ENCODE data around the gene RCC1. TPM values are rescaled to one million over a fixed set of nuclear protein-coding genes. Genes with fewer than 3 reads are reported as not detected.

Gene RCC1
- total RNA-seq, 1 donor from 2014 or later = 23.7 TPM

DNA sequence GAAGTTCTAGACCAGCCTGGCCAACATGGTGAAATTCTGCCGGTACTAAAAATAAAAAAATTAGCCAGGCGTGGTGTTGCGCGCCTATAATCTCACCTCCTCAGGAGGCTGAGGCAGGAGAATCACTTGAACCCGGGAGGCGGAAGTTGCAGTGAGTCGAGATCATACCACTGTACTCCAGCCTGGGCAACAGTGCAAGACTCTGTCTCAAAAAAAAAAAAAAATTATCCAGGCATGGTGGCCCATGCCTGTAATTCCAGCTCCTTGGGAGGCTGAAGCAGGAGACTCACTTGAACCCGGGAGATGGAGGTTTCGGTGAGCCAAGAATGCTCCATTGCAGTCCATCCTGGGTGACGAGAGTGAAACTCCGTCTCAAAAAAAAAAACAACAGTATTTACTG is 67.7 kb downstream of the RCC1 start:
- Mint-ChIP-seq H3K4me1 (ENCODE audit: low read depth, unreplicated experiment) (no peaks in the 10 kb centered on the region), H3K27me3 (ENCODE audit: low read depth, unreplicated experiment) (no peaks in the 10 kb centered on the region), H3K4me3 (ENCODE audit: unreplicated experiment) (no peak overlapping the region), H3K9me3 (ENCODE audit: unreplicated experiment) (no peaks in the 10 kb centered on the region), H3K36me3 (ENCODE audit: low read depth, unreplicated experiment) (peaks cover 17% of the 10 kb centered on the region), H3K27ac (ENCODE audit: unreplicated experiment) (no peak overlapping the region)
- Histone ChIP-seq H2AFZ (ENCODE audit: low read depth, low read length) (no peak overlapping the region), H3K27me3 (ENCODE audit: insufficient read depth, low read length) (no peaks in the 10 kb centered on the region), H3K9ac (ENCODE audit: low read length) (no peak overlapping the region), H3K4me3 (ENCODE audit: insufficient read depth, low read depth, low read length) (no peak overlapping the region), H3K9me3 (ENCODE audit: insufficient read depth, low read depth, low read length) (no peaks in the 10 kb centered on the region), H3K4me2 (ENCODE audit: low read length) (no peak overlapping the region), H3K27ac (ENCODE audit: low read depth, low read length) (no peak overlapping the region), H3K4me1 (ENCODE audit: insufficient read depth, low read length) (no peaks in the 10 kb centered on the region), H3K36me3 (ENCODE audit: insufficient read depth, low read length) (peaks cover 21% of the 10 kb centered on the region), H3K79me2 (ENCODE audit: insufficient read depth, low read length) (peaks cover 2% of the 10 kb centered on the region), H4K20me1 (ENCODE audit: insufficient read depth, low read length) (peaks cover 18% of the 10 kb centered on the region)
- TF ChIP-seq EZH2 (IDR thresholded peaks at IDR 0.05; ENCODE audit: insufficient read depth, low read length) (no peak), CTCF (IDR thresholded peaks at IDR 0.05; ENCODE audit: insufficient read depth, low read depth, low read length) (no peak)
- FAIRE-seq (no peak), DNase-seq (ENCODE audit: low read depth) (no peak)

DNA sequence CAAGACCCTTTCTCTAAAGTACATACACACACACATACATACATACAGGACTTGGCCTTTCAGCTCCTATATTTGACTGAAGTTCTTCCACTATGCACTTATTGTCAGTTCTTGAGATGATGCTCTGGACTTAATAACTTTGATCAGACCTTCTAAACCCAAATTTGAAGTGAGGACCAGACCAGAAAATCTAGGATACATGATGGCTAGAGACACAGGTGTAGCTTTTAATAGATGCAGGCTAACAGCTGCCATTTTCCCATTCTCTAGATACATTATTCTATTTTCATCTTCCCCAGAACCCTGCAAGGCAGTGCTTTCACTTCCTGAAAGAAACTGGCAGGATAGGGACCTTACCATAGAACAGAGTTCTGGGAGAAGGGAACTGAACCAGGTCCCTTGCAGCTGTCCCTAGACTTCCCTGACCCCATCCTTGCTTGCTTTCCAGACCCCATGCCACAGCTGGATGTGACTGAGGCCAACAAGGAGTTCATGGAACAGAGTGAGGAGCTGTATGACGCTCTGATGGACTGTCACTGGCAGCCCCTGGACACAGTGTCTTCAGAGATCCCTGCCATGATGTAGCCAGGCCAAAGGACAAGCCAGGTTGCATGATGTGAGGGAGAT is 71.3 kb downstream of the RCC1 start:
- peaks cover 38% of the 10 kb centered on the region for H3K36me3 ChIP-seq (ENCODE audit: insufficient read depth, low read length)
- Mint-ChIP-seq H3K4me1 (ENCODE audit: low read depth, unreplicated experiment) (peaks cover 18% of the 10 kb centered on the region), H3K27ac (ENCODE audit: unreplicated experiment) (no peak overlapping the region), H3K9me3 (ENCODE audit: unreplicated experiment) (no peaks in the 10 kb centered on the region), H3K27me3 (ENCODE audit: low read depth, unreplicated experiment) (no peaks in the 10 kb centered on the region), H3K36me3 (ENCODE audit: low read depth, unreplicated experiment) (peaks cover 18% of the 10 kb centered on the region), H3K4me3 (ENCODE audit: unreplicated experiment) (no peak overlapping the region)
- peaks cover 11% of the 10 kb centered on the region for H3K4me1 ChIP-seq (ENCODE audit: insufficient read depth, low read length)
- no peak overlapping the region for H3K4me2 ChIP-seq (ENCODE audit: low read length)
- peaks cover 32% of the 10 kb centered on the region for H3K79me2 ChIP-seq (ENCODE audit: insufficient read depth, low read length)
- FAIRE-seq (no peak), DNase-seq (ENCODE audit: low read depth) (no peak)
- peaks cover 48% of the 10 kb centered on the region for H4K20me1 ChIP-seq (ENCODE audit: insufficient read depth, low read length)
- TF ChIP-seq EZH2 (IDR thresholded peaks at IDR 0.05; ENCODE audit: insufficient read depth, low read length) = no peak
- no peak for TF ChIP-seq CTCF (IDR thresholded peaks at IDR 0.05; ENCODE audit: insufficient read depth, low read depth, low read length)
- no peak overlapping the region for H3K4me3 ChIP-seq (ENCODE audit: insufficient read depth, low read depth, low read length)
- H3K9me3 ChIP-seq (ENCODE audit: insufficient read depth, low read depth, low read length) = no peaks in the 10 kb centered on the region
- no peaks in the 10 kb centered on the region for H3K27me3 ChIP-seq (ENCODE audit: insufficient read depth, low read length)
- no peak overlapping the region for H3K27ac ChIP-seq (ENCODE audit: low read depth, low read length)
- H2AFZ ChIP-seq (ENCODE audit: low read depth, low read length) = no peak overlapping the region
- no peak overlapping the region for H3K9ac ChIP-seq (ENCODE audit: low read length)

GRCh38 chr1:28577738-28578536 is 72.1 kb downstream of the RCC1 start:
- Histone ChIP-seq H3K9ac (ENCODE audit: low read length) (no peak overlapping the region), H2AFZ (ENCODE audit: low read depth, low read length) (no peak overlapping the region), H3K79me2 (ENCODE audit: insufficient read depth, low read length) (peaks cover 32% of the 10 kb centered on the region), H3K4me2 (ENCODE audit: low read length) (no peak overlapping the region), H4K20me1 (ENCODE audit: insufficient read depth, low read length) (peaks cover 48% of the 10 kb centered on the region), H3K4me1 (ENCODE audit: insufficient read depth, low read length) (peaks cover 13% of the 10 kb centered on the region), H3K9me3 (ENCODE audit: insufficient read depth, low read depth, low read length) (no peaks in the 10 kb centered on the region), H3K27me3 (ENCODE audit: insufficient read depth, low read length) (no peaks in the 10 kb centered on the region), H3K36me3 (ENCODE audit: insufficient read depth, low read length) (peaks cover 38% of the 10 kb centered on the region), H3K4me3 (ENCODE audit: insufficient read depth, low read depth, low read length) (no peak overlapping the region), H3K27ac (ENCODE audit: low read depth, low read length) (no peak overlapping the region)
- Mint-ChIP-seq H3K4me3 (ENCODE audit: unreplicated experiment) (peak overlapping the region; percentile 11), H3K9me3 (ENCODE audit: unreplicated experiment) (no peaks in the 10 kb centered on the region), H3K27me3 (ENCODE audit: low read depth, unreplicated experiment) (no peaks in the 10 kb centered on the region), H3K27ac (ENCODE audit: unreplicated experiment) (no peak overlapping the region), H3K36me3 (ENCODE audit: low read depth, unreplicated experiment) (peaks cover 18% of the 10 kb centered on the region), H3K4me1 (ENCODE audit: low read depth, unreplicated experiment) (peaks cover 18% of the 10 kb centered on the region)
- no peak for DNase-seq (ENCODE audit: low read depth)
- no peak for TF ChIP-seq CTCF (IDR thresholded peaks at IDR 0.05; ENCODE audit: insufficient read depth, low read depth, low read length)
- no peak for TF ChIP-seq EZH2 (IDR thresholded peaks at IDR 0.05; ENCODE audit: insufficient read depth, low read length)
- no peak for FAIRE-seq
